ENCODE data around the gene OVCH1. TPM values are rescaled to one million over a fixed set of nuclear protein-coding genes. Genes with fewer than 3 reads are reported as not detected.

OVCH1 gene, protein sequence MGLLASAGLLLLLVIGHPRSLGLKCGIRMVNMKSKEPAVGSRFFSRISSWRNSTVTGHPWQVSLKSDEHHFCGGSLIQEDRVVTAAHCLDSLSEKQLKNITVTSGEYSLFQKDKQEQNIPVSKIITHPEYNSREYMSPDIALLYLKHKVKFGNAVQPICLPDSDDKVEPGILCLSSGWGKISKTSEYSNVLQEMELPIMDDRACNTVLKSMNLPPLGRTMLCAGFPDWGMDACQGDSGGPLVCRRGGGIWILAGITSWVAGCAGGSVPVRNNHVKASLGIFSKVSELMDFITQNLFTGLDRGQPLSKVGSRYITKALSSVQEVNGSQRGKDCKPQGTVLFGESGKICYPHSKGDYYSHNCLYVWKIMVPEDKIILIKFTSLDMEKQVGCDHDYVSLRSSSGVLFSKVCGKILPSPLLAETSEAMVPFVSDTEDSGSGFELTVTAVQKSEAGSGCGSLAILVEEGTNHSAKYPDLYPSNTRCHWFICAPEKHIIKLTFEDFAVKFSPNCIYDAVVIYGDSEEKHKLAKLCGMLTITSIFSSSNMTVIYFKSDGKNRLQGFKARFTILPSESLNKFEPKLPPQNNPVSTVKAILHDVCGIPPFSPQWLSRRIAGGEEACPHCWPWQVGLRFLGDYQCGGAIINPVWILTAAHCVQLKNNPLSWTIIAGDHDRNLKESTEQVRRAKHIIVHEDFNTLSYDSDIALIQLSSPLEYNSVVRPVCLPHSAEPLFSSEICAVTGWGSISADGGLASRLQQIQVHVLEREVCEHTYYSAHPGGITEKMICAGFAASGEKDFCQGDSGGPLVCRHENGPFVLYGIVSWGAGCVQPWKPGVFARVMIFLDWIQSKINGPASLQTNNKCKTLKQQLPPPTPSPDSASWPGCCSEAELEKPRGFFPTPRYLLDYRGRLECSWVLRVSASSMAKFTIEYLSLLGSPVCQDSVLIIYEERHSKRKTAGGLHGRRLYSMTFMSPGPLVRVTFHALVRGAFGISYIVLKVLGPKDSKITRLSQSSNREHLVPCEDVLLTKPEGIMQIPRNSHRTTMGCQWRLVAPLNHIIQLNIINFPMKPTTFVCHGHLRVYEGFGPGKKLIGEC
- under 0.01 TPM in 1 of 2 replicates, not detected in the other for total RNA-seq

GRCh38 chr12:29497588-29497987, at the start of gene OVCH1:
OVCH1 (minus strand) TSS chr12:29497686; CDS start chr12:29497686, 0 bp downstream.

DNA sequence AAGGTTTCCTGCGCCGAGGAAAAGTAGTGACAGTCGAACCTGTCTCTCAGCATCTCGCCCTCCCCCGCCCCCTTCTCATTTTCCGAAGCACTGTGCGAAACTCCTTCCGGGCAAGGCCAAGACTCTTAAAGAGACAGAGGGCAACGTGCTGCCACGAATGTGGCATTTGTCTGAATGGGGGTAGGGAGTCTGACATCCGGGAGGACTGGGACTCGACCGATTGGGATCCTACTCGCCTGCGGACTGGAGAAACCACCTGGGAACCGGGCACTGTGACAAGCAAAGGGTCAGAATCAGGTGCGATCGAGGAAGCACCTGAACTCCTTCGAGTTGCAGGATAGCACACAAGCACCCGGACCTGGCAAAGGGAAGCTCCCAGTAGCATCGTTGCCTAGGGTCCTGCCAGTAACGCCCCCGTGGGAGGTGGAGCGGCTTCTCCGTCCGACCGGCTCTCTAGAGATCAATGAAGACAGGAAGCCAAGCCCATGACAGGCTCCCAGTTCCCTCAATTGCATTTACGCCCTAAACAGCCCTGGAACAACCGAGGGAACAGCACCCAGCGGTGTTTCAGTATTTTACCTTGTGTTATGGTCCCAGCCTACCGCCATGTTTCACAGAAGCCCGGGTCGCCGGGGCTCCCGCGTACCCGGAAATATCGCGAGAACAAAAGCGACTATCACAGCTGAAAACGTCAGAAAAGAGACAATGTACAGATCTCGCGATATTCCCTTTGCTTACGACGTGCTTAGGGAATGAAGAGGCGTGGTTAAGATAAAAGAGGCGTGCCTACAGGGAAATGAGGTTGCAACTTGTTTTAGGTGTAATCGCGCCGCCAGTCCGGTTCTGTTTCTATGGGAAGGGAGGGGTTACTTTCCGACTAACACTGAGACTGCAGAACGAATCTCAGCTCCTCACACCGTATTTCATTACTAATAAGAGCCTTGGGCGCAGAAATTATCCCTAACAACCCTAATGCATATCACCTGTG, 116.7 kb downstream of the OVCH1 start, which contains the start of gene ERGIC2:
Gene ERGIC2, minus strand, starts transcription at position 637 of the 988 bp plus-strand sequence. CDS start 9,539 bp downstream, outside the sequence.

Other genes with a start within 250 kb of the OVCH1 start
- 88.6 and 118 TPM in 2 replicates for gene ERGIC2, start 116.5 kb downstream of the OVCH1 start, total RNA-seq

All from myometrial cell (primary cell).